Nephron (organoid): ENCODE measurements around the gene MAGI2.

Experiments
- H3K27ac Mint-ChIP-seq, 3 experiments: 2 replicates each; pipeline ENCODE4 v1.8.0; 2020; ENCODE audit warnings: mixed read lengths in 3 of 3, mild to moderate bottlenecking in 2 of 3, moderate library complexity in 1 of 3
- H3K27me3 Mint-ChIP-seq: 2 replicates; pipeline ENCODE4 v1.8.0; 2021; ENCODE audit warnings: low read depth, mild to moderate bottlenecking, moderate library complexity, mixed read lengths
- H3K36me3 Mint-ChIP-seq: 2 replicates; pipeline ENCODE4 v1.8.0; 2020; ENCODE audit warnings: low read depth, mixed read lengths
- H3K4me1 Mint-ChIP-seq: 2 replicates; pipeline ENCODE4 v1.8.0; 2020; ENCODE audit warnings: mixed read lengths
- H3K4me3 Mint-ChIP-seq, 3 experiments: 2 replicates each; pipeline ENCODE4 v1.8.0; 2020; ENCODE audit warnings: mild to moderate bottlenecking in 3 of 3, mixed read lengths in 3 of 3, moderate library complexity in 2 of 3
- H3K9me3 Mint-ChIP-seq: 2 replicates; pipeline ENCODE4 v1.8.0; 2020; ENCODE audit warnings: mixed read lengths
- TF ChIP-seq, protein P1 (sequence below), 3 experiments: fragments of 200-600 bp; sonication (generic); IDR thresholded peaks; one replicate each; pipeline ENCODE4 v1.5.0; 2021; ENCODE audit warnings: antibody characterized with exemption in 3 of 3; ENCODE audit not compliant: unreplicated experiment in 3 of 3

Gene MAGI2

DNA sequence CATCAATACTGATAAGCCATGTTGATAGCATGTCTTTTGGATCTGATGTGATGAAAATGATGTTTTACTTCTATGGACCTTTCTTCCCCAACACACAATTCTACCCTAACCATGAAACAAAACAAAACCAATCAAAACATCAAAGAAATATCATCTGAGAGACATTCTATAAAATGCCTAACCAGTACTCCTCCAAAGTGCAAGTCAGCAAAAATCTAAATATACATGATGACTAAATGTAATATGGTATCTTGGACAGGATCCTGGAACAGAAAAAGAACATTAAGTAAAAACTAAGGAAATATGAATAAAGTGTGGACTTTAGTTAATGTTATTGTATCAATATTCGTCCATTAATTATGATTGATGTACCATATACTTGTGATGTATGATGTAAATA is 625.1 kb downstream of the MAGI2 start:
- no peak overlapping the region for H3K27ac Mint-ChIP-seq
- no peak overlapping the region for H3K4me3 Mint-ChIP-seq
- no peaks in the 10 kb centered on the region for H3K27me3 Mint-ChIP-seq
- TF ChIP-seq, protein P1, sequence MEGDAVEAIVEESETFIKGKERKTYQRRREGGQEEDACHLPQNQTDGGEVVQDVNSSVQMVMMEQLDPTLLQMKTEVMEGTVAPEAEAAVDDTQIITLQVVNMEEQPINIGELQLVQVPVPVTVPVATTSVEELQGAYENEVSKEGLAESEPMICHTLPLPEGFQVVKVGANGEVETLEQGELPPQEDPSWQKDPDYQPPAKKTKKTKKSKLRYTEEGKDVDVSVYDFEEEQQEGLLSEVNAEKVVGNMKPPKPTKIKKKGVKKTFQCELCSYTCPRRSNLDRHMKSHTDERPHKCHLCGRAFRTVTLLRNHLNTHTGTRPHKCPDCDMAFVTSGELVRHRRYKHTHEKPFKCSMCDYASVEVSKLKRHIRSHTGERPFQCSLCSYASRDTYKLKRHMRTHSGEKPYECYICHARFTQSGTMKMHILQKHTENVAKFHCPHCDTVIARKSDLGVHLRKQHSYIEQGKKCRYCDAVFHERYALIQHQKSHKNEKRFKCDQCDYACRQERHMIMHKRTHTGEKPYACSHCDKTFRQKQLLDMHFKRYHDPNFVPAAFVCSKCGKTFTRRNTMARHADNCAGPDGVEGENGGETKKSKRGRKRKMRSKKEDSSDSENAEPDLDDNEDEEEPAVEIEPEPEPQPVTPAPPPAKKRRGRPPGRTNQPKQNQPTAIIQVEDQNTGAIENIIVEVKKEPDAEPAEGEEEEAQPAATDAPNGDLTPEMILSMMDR (IDR thresholded peaks at IDR 0.05; ENCODE audit: unreplicated experiment in 3 of 3): no peak
- H3K36me3 Mint-ChIP-seq: peaks cover 4% of the 10 kb centered on the region
- H3K9me3 Mint-ChIP-seq: peaks cover 4% of the 10 kb centered on the region
- H3K4me1 Mint-ChIP-seq: no peaks in the 10 kb centered on the region

GRCh38 chr7:78803501-78804127 is 649.9 kb downstream of the MAGI2 start:
- Mint-ChIP-seq H3K27me3 (no peaks in the 10 kb centered on the region), H3K36me3 (no peaks in the 10 kb centered on the region)

GRCh38 chr7:78794101-78794500 is 659.4 kb downstream of the MAGI2 start:
- Mint-ChIP-seq H3K27me3 (no peaks in the 10 kb centered on the region), H3K4me1 (no peaks in the 10 kb centered on the region), H3K9me3 (peaks cover 13% of the 10 kb centered on the region), H3K27ac (no peak overlapping the region), H3K36me3 (peaks cover 9% of the 10 kb centered on the region), H3K4me3 (no peak overlapping the region)
- TF ChIP-seq, protein P1 (IDR thresholded peaks at IDR 0.05; ENCODE audit: unreplicated experiment in 3 of 3): no peak

More at GRCh38 chr7:78803501-78804127, 649.9 kb downstream of the MAGI2 start:
- Mint-ChIP-seq H3K27ac (no peak overlapping the region), H3K4me3 (no peak overlapping the region), H3K9me3 (peaks cover 4% of the 10 kb centered on the region), H3K4me1 (no peaks in the 10 kb centered on the region)
- TF ChIP-seq, protein P1 (IDR thresholded peaks at IDR 0.05; ENCODE audit: unreplicated experiment in 3 of 3): no peak

GRCh38 chr7:78792624-78793023 is 660.8 kb downstream of the MAGI2 start:
- no peaks in the 10 kb centered on the region for H3K4me1 Mint-ChIP-seq
- H3K4me3 Mint-ChIP-seq: no peak overlapping the region
- H3K27ac Mint-ChIP-seq: no peak overlapping the region
- TF ChIP-seq, protein P1 (IDR thresholded peaks at IDR 0.05; ENCODE audit: unreplicated experiment in 3 of 3): no peak
- H3K9me3 Mint-ChIP-seq: peaks cover 10% of the 10 kb centered on the region
- peaks cover 9% of the 10 kb centered on the region for H3K36me3 Mint-ChIP-seq
- no peaks in the 10 kb centered on the region for H3K27me3 Mint-ChIP-seq

DNA sequence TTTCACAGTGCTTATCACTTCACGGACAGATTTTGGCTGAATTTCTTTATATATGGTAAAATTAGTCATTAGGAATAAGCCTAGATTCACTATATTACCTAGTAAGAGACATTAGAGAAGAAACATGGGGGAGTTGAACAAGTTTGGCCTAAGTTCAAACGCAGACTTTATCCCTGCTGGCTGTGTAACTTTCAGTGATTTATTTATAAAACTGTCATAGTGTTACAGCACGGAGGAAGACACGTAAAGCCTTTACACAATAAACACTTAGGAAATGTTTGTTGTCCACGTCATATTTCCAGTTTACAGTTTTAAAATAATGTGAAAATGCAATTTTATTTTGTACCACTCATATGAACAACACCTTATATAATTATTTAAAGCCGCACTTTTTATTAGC is 661.5 kb downstream of the MAGI2 start:
- TF ChIP-seq, protein P1 (IDR thresholded peaks at IDR 0.05; ENCODE audit: unreplicated experiment in 3 of 3): no peak
- no peak overlapping the region for H3K4me3 Mint-ChIP-seq
- H3K4me1 Mint-ChIP-seq: no peaks in the 10 kb centered on the region

DNA sequence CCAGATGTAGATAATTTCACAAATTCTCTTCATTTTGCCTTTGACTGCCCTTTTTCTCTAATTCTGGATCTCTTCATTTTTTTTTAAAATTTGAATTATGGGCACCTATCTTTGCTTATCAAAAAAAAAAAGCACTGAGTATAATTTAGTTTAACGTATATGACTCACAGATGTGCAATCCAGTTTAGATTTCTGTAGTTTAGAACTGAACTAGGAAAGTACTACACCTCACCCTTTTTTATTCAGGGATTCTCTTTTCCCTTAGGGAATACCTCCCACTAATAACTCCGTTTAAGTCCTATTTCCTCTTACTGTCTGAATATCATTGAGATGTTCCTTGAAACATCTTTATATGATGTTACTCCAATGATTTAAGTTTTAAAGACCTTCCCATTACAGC is 665.0 kb downstream of the MAGI2 start:
- H3K4me3 Mint-ChIP-seq: no peak overlapping the region
- no peak overlapping the region for H3K27ac Mint-ChIP-seq
- TF ChIP-seq, protein P1 (IDR thresholded peaks at IDR 0.05; ENCODE audit: unreplicated experiment in 3 of 3): no peak
- H3K9me3 Mint-ChIP-seq: no peaks in the 10 kb centered on the region
- no peaks in the 10 kb centered on the region for H3K27me3 Mint-ChIP-seq
- H3K4me1 Mint-ChIP-seq: no peaks in the 10 kb centered on the region
- H3K36me3 Mint-ChIP-seq: no peaks in the 10 kb centered on the region

More for the DNA sequence above, 661.5 kb downstream of the MAGI2 start:
- peaks cover 9% of the 10 kb centered on the region for H3K36me3 Mint-ChIP-seq
- H3K27me3 Mint-ChIP-seq: no peaks in the 10 kb centered on the region
- no peak overlapping the region for H3K27ac Mint-ChIP-seq
- H3K9me3 Mint-ChIP-seq: peaks cover 10% of the 10 kb centered on the region
